Loucy (cell line): ENCODE measurements around the gene ARMH3.

ENCODE experiments used
- CTCF ChIP-seq: fragments of 200-600 bp; sonication (generic); conservative IDR thresholded peaks from 2 replicates; pipeline ENCODE4 v1.5.1; 2014; ENCODE audit warnings: mild to moderate bottlenecking, antibody characterized with exemption, low read length
- EZH2phosphoT487 ChIP-seq: fragments of 200-600 bp; IDR thresholded peaks from 2 replicates; pipeline ENCODE4 v1.6.1; 2018; ENCODE audit warnings: antibody characterized with exemption, mild to moderate bottlenecking, moderate library complexity, borderline replicate concordance

- TF ChIP-seq CTCF (no peak), EZH2phosphoT487 (no peak)
Measured at GRCh38 chr10:102083541-102083940, 27.6 kb upstream of the ARMH3 start.
